HEK293 (cell line): Measurements from ENCODE around the gene ZNF543.
"Not testable (repeated sequence)": the region's sequence is repeated elsewhere in the genome, so short reads cannot be mapped to it uniquely, and the experiment has no call there.

ENCODE experiments used
- CTCF ChIA-PET: fragments of 350-600 bp; formaldehyde crosslinking; extraction: SDS; loops from one replicate; lab custom pipeline; 2021; ENCODE audit warnings: antibody characterized with exemption; lab: Yijun Ruan, JAX
- POLR2A ChIA-PET: fragments of 300-600 bp; formaldehyde crosslinking; extraction: SDS; loops from one replicate; lab custom pipeline; 2020; ENCODE audit warnings: antibody characterized with exemption, inconsistent platforms; lab: Yijun Ruan, JAX
- H3K27ac ChIP-seq: fragments of 200-500 bp; sonication (Bioruptor generic); 2 replicates; pipeline ENCODE4 v1.5.1; 2014; ENCODE audit warnings: low read depth, low read length, control low read depth, inconsistent platforms; ENCODE audit errors: extremely low read depth
- H3K36me3 ChIP-seq, 2 experiments: fragments of 200-500 bp in 1 of 2; sonication (Bioruptor generic) in 1 of 2; 1 replicate in 1 of 2; 2 replicates in 1 of 2; pipeline ENCODE4 v1.5.1; 2014 to 2017; ENCODE audit warnings: inconsistent platforms in 2 of 2, low read length in 2 of 2; ENCODE audit not compliant: control insufficient read depth in 2 of 2, insufficient read depth in 1 of 2
- H3K4me1 ChIP-seq: fragments of 200-500 bp; sonication (Bioruptor generic); 2 replicates; pipeline ENCODE4 v1.5.1; 2014; ENCODE audit warnings: mild to moderate bottlenecking, low read length, inconsistent platforms; ENCODE audit not compliant: control insufficient read depth, insufficient read depth
- H3K4me3 ChIP-seq: 2 replicates; pipeline ENCODE4 v1.5.1; 2011; ENCODE audit warnings: low read depth, mild to moderate bottlenecking, control low read depth, low read length, moderate library complexity
- H3K9me3 ChIP-seq: fragments of 200-500 bp; sonication (Bioruptor generic); 2 replicates; pipeline ENCODE4 v1.5.1; 2014; ENCODE audit warnings: low read depth, low read length, inconsistent platforms; ENCODE audit not compliant: control insufficient read depth, insufficient read depth
- YY2 ChIP-seq: fragments of 450-650 bp; formaldehyde crosslinking; IDR thresholded peaks from 2 replicates; pipeline ENCODE4 v1.5.1; 2016; ENCODE audit warnings: missing biosample characterization, missing genetic modification characterization
- ZBTB17 ChIP-seq: fragments of 450-650 bp; formaldehyde crosslinking; IDR thresholded peaks from 2 replicates; pipeline ENCODE4 v1.5.1; 2016; ENCODE audit warnings: missing biosample characterization, missing genetic modification characterization
- ZBTB44 ChIP-seq: fragments of 450-650 bp; IDR thresholded peaks from 2 replicates; pipeline ENCODE4 v1.5.1; 2018; ENCODE audit warnings: missing biosample characterization, mild to moderate bottlenecking, missing genetic modification characterization
- ZNF112 ChIP-seq: fragments of 450-650 bp; formaldehyde crosslinking; IDR thresholded peaks from 2 replicates; pipeline ENCODE4 v1.5.0; 2017; ENCODE audit warnings: missing biosample characterization, missing genetic modification characterization
- ZNF121 ChIP-seq: fragments of 450-650 bp; formaldehyde crosslinking; IDR thresholded peaks from 2 replicates; pipeline ENCODE4 v1.5.1; 2016; ENCODE audit warnings: missing biosample characterization, missing genetic modification characterization
- ZNF175 ChIP-seq: fragments of 450-650 bp; formaldehyde crosslinking; IDR thresholded peaks from 2 replicates; pipeline ENCODE4 v1.5.1; 2016; ENCODE audit warnings: missing biosample characterization, missing genetic modification characterization
- ZNF37A ChIP-seq: fragments of 450-650 bp; IDR thresholded peaks from 2 replicates; pipeline ENCODE4 v1.5.1; 2018; ENCODE audit warnings: missing biosample characterization, missing genetic modification characterization
- ZNF473 ChIP-seq: fragments of 450-650 bp; formaldehyde crosslinking; IDR thresholded peaks from 2 replicates; pipeline ENCODE4 v1.5.1; 2017; ENCODE audit warnings: missing biosample characterization, missing genetic modification characterization
- ZNF501 ChIP-seq: fragments of 450-650 bp; formaldehyde crosslinking; IDR thresholded peaks from 2 replicates; pipeline ENCODE4 v1.5.1; 2016; ENCODE audit warnings: missing biosample characterization, missing genetic modification characterization
- ZNF510 ChIP-seq: fragments of 450-650 bp; formaldehyde crosslinking; IDR thresholded peaks from 2 replicates; pipeline ENCODE4 v1.5.1; 2018; ENCODE audit warnings: mild to moderate bottlenecking, missing genetic modification characterization, missing biosample characterization; ENCODE audit not compliant: insufficient replicate concordance
- ZNF544 ChIP-seq: fragments of 450-650 bp; formaldehyde crosslinking; IDR thresholded peaks from 2 replicates; pipeline ENCODE4 v1.5.0; 2017; ENCODE audit warnings: missing biosample characterization, missing genetic modification characterization
- ZNF623 ChIP-seq: fragments of 450-650 bp; formaldehyde crosslinking; IDR thresholded peaks from 2 replicates; pipeline ENCODE4 v1.5.1; 2016; ENCODE audit warnings: missing biosample characterization, missing genetic modification characterization
- TF ChIP-seq, protein P1 (sequence below): fragments of 450-650 bp; formaldehyde crosslinking; IDR thresholded peaks from 2 replicates; pipeline ENCODE4 v1.5.1; 2016; ENCODE audit warnings: missing biosample characterization, missing genetic modification characterization
- TF ChIP-seq, protein P2 (sequence below): fragments of 450-650 bp; formaldehyde crosslinking; IDR thresholded peaks from 2 replicates; pipeline ENCODE4 v1.5.1; 2016; ENCODE audit warnings: missing biosample characterization, missing genetic modification characterization
- TF ChIP-seq, protein P3 (sequence below): fragments of 450-650 bp; formaldehyde crosslinking; IDR thresholded peaks from 2 replicates; pipeline ENCODE4; 2016; ENCODE audit warnings: missing biosample characterization, missing genetic modification characterization

ZNF543 gene

GRCh38 chr19:57271280-57271679 is 49.0 kb upstream of the ZNF543 start:
- TF ChIP-seq ZNF121 (tag by site-specific recombination) = peak; percentile 84
- no peak for TF ChIP-seq ZNF112 (tag by site-specific recombination)
- POLR2A ChIA-PET = no interaction called here
- no peak overlapping the region for H3K27ac ChIP-seq
- H3K36me3 ChIP-seq = peaks cover 0 to 5% of the 10 kb centered on the region in 2 experiments; a peak in 2 of 3 replicates
- no peaks in the 10 kb centered on the region for H3K4me1 ChIP-seq
- no peaks in the 10 kb centered on the region for H3K9me3 ChIP-seq
- CTCF ChIA-PET = no interaction called here
- no peak overlapping the region for H3K4me3 ChIP-seq

DNA sequence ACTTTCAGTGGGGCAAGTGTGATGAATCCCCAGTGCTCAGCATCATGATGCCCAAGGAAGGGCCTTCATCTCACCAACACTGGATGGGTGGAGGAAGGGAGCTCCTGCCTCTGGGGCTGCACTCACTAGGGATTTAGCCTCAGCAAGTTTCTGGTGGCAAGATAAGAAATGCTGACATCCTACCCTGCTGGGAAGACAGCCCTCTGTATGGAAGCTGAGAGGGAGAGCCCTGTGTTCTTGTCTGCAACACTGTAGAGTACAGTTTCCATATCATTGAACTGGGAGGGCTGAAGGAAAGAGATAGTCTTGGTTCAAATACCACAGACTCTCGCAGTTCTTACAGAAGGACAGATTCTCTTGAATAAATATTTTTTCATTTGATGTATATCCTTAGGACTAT is 47.3 kb upstream of the ZNF543 start:
- POLR2A ChIA-PET = no interaction called here
- H3K4me3 ChIP-seq = no peak overlapping the region
- TF ChIP-seq, protein P1, sequence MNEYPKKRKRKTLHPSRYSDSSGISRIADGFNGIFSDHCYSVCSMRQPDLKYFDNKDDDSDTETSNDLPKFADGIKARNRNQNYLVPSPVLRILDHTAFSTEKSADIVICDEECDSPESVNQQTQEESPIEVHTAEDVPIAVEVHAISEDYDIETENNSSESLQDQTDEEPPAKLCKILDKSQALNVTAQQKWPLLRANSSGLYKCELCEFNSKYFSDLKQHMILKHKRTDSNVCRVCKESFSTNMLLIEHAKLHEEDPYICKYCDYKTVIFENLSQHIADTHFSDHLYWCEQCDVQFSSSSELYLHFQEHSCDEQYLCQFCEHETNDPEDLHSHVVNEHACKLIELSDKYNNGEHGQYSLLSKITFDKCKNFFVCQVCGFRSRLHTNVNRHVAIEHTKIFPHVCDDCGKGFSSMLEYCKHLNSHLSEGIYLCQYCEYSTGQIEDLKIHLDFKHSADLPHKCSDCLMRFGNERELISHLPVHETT (tag by site-specific recombination) = no peak
- peaks cover 0 to 5% of the 10 kb centered on the region in 2 experiments; a peak in 2 of 3 replicates for H3K36me3 ChIP-seq
- CTCF ChIA-PET = interaction anchor here (0.6 to 1.1 kb wide), 3 partner anchors 13 to 50 kb away, joined by 3 read pairs; no protein-coding TSS in a partner anchor
- H3K27ac ChIP-seq = no peak overlapping the region
- no peaks in the 10 kb centered on the region for H3K4me1 ChIP-seq
- no peaks in the 10 kb centered on the region for H3K9me3 ChIP-seq

- ChIA-PET CTCF (no interaction called here), POLR2A (no interaction called here)
- Histone ChIP-seq H3K4me1 (peaks cover 4% of the 10 kb centered on the region), H3K9me3 (no peaks in the 10 kb centered on the region), H3K4me3 (no peak overlapping the region), H3K36me3 (no peaks in the 10 kb centered on the region; a peak in 1 of 3 replicates), H3K27ac (no peak overlapping the region)
- TF ChIP-seq ZNF37A (tag by site-specific recombination) = no peak
- TF ChIP-seq ZBTB17 (tag by site-specific recombination) = no peak
- TF ChIP-seq ZNF175 (tag by site-specific recombination) = no peak
- TF ChIP-seq ZBTB44 (tag by site-specific recombination) = no peak
- TF ChIP-seq ZNF623 (tag by site-specific recombination) = no peak
- TF ChIP-seq YY2 (tag by site-specific recombination) = no peak
- TF ChIP-seq ZNF501 = no peak
- TF ChIP-seq, protein P2, sequence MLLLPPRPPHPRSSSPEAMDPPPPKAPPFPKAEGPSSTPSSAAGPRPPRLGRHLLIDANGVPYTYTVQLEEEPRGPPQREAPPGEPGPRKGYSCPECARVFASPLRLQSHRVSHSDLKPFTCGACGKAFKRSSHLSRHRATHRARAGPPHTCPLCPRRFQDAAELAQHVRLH (tag by site-specific recombination) = no peak
- no peak for TF ChIP-seq ZNF473
- TF ChIP-seq ZNF544 = no peak
- TF ChIP-seq, protein P3, sequence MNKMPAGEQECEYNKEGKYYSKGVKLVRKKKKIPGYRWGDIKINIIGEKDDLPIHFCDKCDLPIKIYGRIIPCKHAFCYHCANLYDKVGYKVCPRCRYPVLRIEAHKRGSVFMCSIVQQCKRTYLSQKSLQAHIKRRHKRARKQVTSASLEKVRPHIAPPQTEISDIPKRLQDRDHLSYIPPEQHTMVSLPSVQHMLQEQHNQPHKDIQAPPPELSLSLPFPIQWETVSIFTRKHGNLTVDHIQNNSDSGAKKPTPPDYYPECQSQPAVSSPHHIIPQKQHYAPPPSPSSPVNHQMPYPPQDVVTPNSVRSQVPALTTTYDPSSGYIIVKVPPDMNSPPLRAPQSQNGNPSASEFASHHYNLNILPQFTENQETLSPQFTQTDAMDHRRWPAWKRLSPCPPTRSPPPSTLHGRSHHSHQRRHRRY = no peak
- no peak for TF ChIP-seq ZNF510 (tag by site-specific recombination)
Observed at GRCh38 chr19:57276430-57276829, 43.8 kb upstream of the ZNF543 start.

GRCh38 chr19:57278481-57278880 is 41.8 kb upstream of the ZNF543 start:
- POLR2A ChIA-PET = interaction anchor here (0.6 to 0.7 kb wide), 2 partner anchors 8 to 102 kb away, joined by 3 read pairs; no protein-coding TSS in a partner anchor
- H3K9me3 ChIP-seq, H3K4me3 ChIP-seq, H3K27ac ChIP-seq, CTCF ChIA-PET: not testable (repeated sequence)
- H3K36me3 ChIP-seq = peaks cover 10 to 16% of the 10 kb centered on the region in 2 experiments; a peak in 2 of 3 replicates
- H3K4me1 ChIP-seq = peaks cover 16% of the 10 kb centered on the region
